ENCODE results near the gene PHF10.

PHF10 gene

DNA sequence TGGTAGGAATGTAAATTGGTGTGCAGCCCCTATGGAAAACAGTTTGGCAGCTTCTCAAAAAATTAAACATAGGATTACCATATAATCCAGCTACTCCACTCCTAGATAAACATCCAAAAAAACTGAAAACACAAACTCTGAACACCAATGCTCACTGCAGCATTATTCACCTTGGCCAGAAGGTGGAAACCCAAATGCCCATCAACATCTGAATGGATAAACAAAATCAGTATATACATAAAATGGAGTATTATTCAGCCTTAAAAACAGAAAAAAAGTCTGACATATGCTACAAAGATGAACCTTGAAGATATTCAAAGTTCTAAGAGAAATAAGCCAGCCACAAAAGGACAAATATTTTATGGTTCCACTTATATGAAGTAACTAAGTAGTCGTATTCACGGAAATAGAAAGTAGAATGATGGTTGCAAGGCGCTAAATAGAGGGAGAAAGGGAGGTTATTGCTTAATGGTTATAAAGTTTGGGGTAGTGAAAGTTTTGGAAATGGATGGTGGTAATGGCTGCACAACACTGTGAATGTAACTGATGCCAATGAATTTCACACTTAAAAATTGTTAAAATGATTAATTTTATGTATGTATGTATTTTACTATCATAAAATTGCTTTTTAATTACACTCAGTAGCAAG, 4.0 kb downstream of the PHF10 start:
- H3K9me3 ChIP-seq, result no peaks in the 10 kb centered on the region
- H3K36me3 ChIP-seq, result peaks cover 4% of the 10 kb centered on the region
- no peak for TF ChIP-seq CTCF (IDR thresholded peaks at IDR 0.05)
- H3K4me1 ChIP-seq (ENCODE audit: control insufficient read depth in 1 of 2, insufficient read depth in 1 of 2, low read depth in 1 of 2, low read length in 1 of 2), result peaks cover 15 to 17% of the 10 kb centered on the region in 2 experiments
- H3K27ac ChIP-seq, result no peak overlapping the region
- no peak overlapping the region for H3K4me3 ChIP-seq (ENCODE audit: low read depth in 1 of 2, low read length in 1 of 2)
- H3K27me3 ChIP-seq, result peaks cover 27% of the 10 kb centered on the region

DNA sequence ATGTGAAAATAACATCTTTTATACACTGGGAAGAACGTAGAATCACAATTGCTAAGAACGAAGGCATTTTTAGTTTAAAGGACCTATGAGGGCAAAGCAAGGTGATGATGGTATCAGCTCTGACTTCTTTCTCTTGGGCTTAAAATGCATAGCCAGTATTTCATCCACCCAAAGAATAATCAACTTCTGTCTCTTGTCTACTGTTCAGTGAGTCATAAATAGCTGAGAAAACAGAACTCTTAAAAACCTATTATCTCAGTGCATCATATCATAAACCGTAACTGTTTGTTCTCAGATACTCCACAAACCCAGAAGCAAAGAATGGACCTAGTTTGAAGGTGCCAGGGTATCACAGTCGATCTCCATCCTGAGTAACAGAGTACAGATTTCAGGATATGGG, 5.2 kb downstream of the PHF10 start:
- peaks cover 14% of the 10 kb centered on the region for H3K27me3 ChIP-seq
- H3K36me3 ChIP-seq, result peaks cover 4% of the 10 kb centered on the region
- TF ChIP-seq CTCF (IDR thresholded peaks at IDR 0.05), result no peak
- no peak overlapping the region for H3K4me3 ChIP-seq (ENCODE audit: low read depth in 1 of 2, low read length in 1 of 2)
- no peak overlapping the region for H3K27ac ChIP-seq
- no peaks in the 10 kb centered on the region for H3K9me3 ChIP-seq
- H3K4me1 ChIP-seq (ENCODE audit: control insufficient read depth in 1 of 2, insufficient read depth in 1 of 2, low read depth in 1 of 2, low read length in 1 of 2), result peaks cover 6 to 10% of the 10 kb centered on the region in 2 experiments

- no peaks in the 10 kb centered on the region for H3K27me3 ChIP-seq
- H3K4me3 ChIP-seq (ENCODE audit: low read depth in 1 of 2, low read length in 1 of 2), result no peak overlapping the region
- H3K4me1 ChIP-seq (ENCODE audit: control insufficient read depth in 1 of 2, insufficient read depth in 1 of 2, low read depth in 1 of 2, low read length in 1 of 2), result no peaks in the 10 kb centered on the region
- H3K27ac ChIP-seq, result no peak overlapping the region
- H3K36me3 ChIP-seq, result peaks cover 8% of the 10 kb centered on the region
- no peak for TF ChIP-seq CTCF (IDR thresholded peaks at IDR 0.05)
- H3K9me3 ChIP-seq, result no peaks in the 10 kb centered on the region
Measured at GRCh38 chr6:169714595-169714994, 9.7 kb downstream of the PHF10 start.

- Histone ChIP-seq H3K36me3 (peaks cover 8% of the 10 kb centered on the region), H3K27ac (no peak overlapping the region), H3K27me3 (no peaks in the 10 kb centered on the region), H3K9me3 (no peaks in the 10 kb centered on the region), H3K4me3 (ENCODE audit: low read depth in 1 of 2, low read length in 1 of 2) (no peak overlapping the region), H3K4me1 (ENCODE audit: control insufficient read depth in 1 of 2, insufficient read depth in 1 of 2, low read depth in 1 of 2, low read length in 1 of 2) (no peaks in the 10 kb centered on the region)
- TF ChIP-seq CTCF (IDR thresholded peaks at IDR 0.05), result no peak
Measured at GRCh38 chr6:169714178-169714577, 10.1 kb downstream of the PHF10 start.

- Histone ChIP-seq H3K9me3 (no peaks in the 10 kb centered on the region), H3K36me3 (peaks cover 10% of the 10 kb centered on the region), H3K4me3 (ENCODE audit: low read depth in 1 of 2, low read length in 1 of 2) (no peak overlapping the region), H3K27me3 (no peaks in the 10 kb centered on the region), H3K4me1 (ENCODE audit: control insufficient read depth in 1 of 2, insufficient read depth in 1 of 2, low read depth in 1 of 2, low read length in 1 of 2) (no peaks in the 10 kb centered on the region), H3K27ac (no peak overlapping the region)
- TF ChIP-seq CTCF (IDR thresholded peaks at IDR 0.05), result no peak
Measured at GRCh38 chr6:169710009-169710408, 14.3 kb downstream of the PHF10 start.

All from neutrophil (primary cell).